ENCODE results near the gene CCDC34.

DNA sequence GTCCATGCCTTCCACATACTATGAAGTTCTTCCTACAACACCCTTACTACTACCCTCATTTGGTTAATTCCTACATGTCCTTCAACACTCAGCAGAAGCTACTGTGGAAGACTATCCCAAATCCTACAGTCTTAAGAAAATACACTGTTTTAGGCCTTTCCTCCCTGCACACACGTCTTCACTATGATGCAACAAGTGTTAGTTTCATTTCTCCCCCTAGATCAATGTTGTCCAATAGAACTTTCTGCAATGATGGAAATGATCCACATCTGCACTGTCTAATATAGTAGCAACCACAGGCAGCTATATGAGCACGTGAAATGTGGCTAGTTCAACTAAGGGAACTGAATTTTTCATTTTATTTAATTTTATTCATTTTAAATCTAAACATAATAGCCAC lies 46.7 kb upstream of the CCDC34 start:
- TF ChIP-seq GATA2 (IDR thresholded peaks at IDR 0.05; ENCODE audit: low read depth, low read length) (no peak), GATA3 (IDR thresholded peaks at IDR 0.05; ENCODE audit: low read depth, low read length) (no peak)

Measured in SH-SY5Y (cell line).